Activated B cell treated with CpG ODN at 0.5 μM for 24 hours (primary cell): ENCODE measurements around the gene TRAF3IP1. TPM values are rescaled to one million over a fixed set of nuclear protein-coding genes. Genes with fewer than 3 reads are reported as not detected.

ENCODE experiments used
- ATAC-seq: fragments of 200-7000 bp; cut with Tn5 transposase; one replicate; pipeline ENCODE4 v1.10.0; 2021; ENCODE audit warnings: low read depth, mild to moderate bottlenecking, moderate library complexity
- CTCF ChIA-PET: fragments of 350-600 bp; sonication (Branson Sonifier 250); formaldehyde crosslinking; loops from one replicate; lab custom pipeline; 2021; ENCODE audit warnings: antibody characterized with exemption; lab: Charles Lee
- POLR2A ChIA-PET: fragments of 350-600 bp; sonication (Branson Sonifier 250); formaldehyde crosslinking; loops from one replicate; lab custom pipeline; 2021; ENCODE audit warnings: antibody characterized with exemption; lab: Charles Lee
- DNase-seq: peaks from one replicate; pipeline ENCODE4 v3.0.0; 2022
- H3K27ac Mint-ChIP-seq: one replicate; pipeline ENCODE4 v1.8.0; 2020; ENCODE audit warnings: mixed read lengths
- H3K27me3 Mint-ChIP-seq: one replicate; pipeline ENCODE4 v1.8.0; 2021; ENCODE audit warnings: mixed read lengths
- H3K36me3 Mint-ChIP-seq: one replicate; pipeline ENCODE4 v1.8.0; 2021; ENCODE audit warnings: low read depth, mixed read lengths
- H3K4me1 Mint-ChIP-seq: one replicate; pipeline ENCODE4 v1.8.0; 2021; ENCODE audit warnings: mixed read lengths
- H3K4me3 Mint-ChIP-seq: one replicate; pipeline ENCODE4 v1.8.0; 2020; ENCODE audit warnings: mild to moderate bottlenecking, mixed read lengths
- H3K9me3 Mint-ChIP-seq: one replicate; pipeline ENCODE4 v1.8.0; 2020; ENCODE audit warnings: mixed read lengths
- CTCF ChIP-seq: fragments of 200-600 bp; IDR thresholded peaks from one replicate; pipeline ENCODE4 v1.8.0; 2022; ENCODE audit warnings: antibody characterized with exemption, mild to moderate bottlenecking
- intact Hi-C: fragments of 100-400 bp; cut with micrococcal nuclease; formaldehyde crosslinking; loops from one replicate; pipeline ENCODE4 v1.15.1; 2024
- total RNA-seq: library from RNA; stranded (reverse); gene quantifications from 2 replicates; pipeline ENCODE4 v1.2.3, GENCODE V29; 2022

The TRAF3IP1 gene
- total RNA-seq, 1 donor from 2014 or later = 9.9 TPM

DNA sequence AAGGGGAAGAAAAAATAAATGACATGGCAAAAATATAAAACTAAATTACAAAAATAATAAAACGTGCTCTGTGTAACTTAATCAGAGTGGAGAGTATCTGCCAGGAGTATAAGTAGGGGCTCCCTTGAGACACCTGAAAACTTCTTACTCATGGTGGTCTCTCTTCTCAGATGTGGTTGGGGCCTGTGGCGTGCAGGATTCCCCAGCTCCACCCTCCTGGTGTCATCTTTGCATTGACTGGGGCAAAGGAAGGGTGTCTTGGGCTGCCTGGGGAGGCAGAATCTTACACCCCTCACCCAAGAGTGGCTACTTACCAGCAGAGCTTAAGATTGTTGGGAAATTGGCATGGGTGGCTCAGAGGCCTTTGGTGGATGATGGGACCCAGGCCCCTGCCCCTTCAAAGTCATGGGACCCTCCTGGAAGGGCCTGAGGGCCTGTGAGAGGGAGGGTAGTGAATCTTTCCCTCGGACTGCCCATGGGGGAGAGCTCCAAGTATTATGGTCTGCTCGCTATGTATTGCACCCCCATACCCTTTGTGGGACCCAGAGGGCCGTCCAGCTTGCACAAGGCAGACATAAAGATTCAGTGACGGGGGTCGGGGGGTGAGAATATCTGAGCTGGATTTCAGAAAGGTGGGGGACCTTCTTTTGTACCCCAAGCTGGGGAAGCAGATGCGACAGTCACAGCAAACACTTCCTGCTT is 6.9 kb upstream of the TRAF3IP1 start:
- Mint-ChIP-seq H3K27ac (no peak overlapping the region), H3K27me3 (peaks cover 9% of the 10 kb centered on the region), H3K9me3 (no peaks in the 10 kb centered on the region), H3K4me3 (no peak overlapping the region), H3K4me1 (no peaks in the 10 kb centered on the region), H3K36me3 (no peaks in the 10 kb centered on the region)
- ATAC-seq (no peak), DNase-seq (no peak)
- intact Hi-C loops = no loop called here
- ChIA-PET POLR2A (interaction anchor here (0.7 kb wide), 1 partner anchor 957 kb away, joined by 4 read pairs; no protein-coding TSS in a partner anchor), CTCF (no interaction called here)
- no peak for TF ChIP-seq CTCF

DNA sequence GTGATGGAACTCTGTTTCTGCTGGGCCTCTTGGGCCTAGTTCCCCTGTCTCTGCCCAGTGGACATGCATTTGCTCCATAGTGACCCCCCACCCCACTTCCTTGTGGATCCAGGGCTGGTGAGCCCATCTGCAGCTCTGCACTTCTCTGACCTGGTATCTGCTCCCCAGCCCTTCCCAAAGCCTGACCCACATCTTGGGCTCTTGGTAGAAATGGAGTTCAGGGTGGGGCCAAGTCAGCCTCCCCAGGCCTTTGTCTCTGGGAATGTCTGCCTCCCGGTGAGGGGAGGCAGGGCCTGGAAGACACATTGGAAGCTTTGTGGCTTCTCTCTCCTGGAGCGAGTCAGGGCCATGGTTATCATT is 6.3 kb upstream of the TRAF3IP1 start:
- Mint-ChIP-seq H3K27ac (no peak overlapping the region), H3K9me3 (no peaks in the 10 kb centered on the region), H3K36me3 (no peaks in the 10 kb centered on the region), H3K4me1 (no peaks in the 10 kb centered on the region), H3K4me3 (no peak overlapping the region), H3K27me3 (peaks cover 9% of the 10 kb centered on the region)
- no peak for DNase-seq
- ChIA-PET CTCF (no interaction called here), POLR2A (interaction anchor here (0.7 kb wide), 1 partner anchor 956 kb away, joined by 4 read pairs; no protein-coding TSS in a partner anchor)
- intact Hi-C loops = no loop called here
- no peak for ATAC-seq
- TF ChIP-seq CTCF = no peak

DNA sequence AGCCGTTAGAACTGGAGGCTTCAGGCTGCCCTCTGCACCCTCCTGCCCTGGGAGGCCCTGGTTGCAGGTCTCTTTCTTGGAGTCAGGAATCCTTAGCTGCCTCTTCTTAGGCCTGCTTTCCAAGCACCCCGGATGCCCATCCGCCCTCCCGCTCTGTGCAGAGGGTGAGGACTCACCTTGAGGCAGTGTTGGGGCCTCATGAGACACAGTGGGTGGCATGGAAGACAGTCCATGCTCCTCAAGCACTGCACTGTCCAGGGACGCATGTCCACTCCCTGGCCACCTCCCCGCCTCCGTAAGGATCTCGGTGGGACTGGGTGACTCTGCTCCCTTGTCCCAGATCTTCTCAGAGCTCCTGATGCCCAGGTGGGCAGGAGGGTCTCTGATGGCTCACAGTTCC is 5.7 kb upstream of the TRAF3IP1 start:
- H3K27me3 Mint-ChIP-seq = peaks cover 9% of the 10 kb centered on the region
- H3K9me3 Mint-ChIP-seq = no peaks in the 10 kb centered on the region
- no peak overlapping the region for H3K27ac Mint-ChIP-seq
- intact Hi-C loops = no loop called here
- H3K4me1 Mint-ChIP-seq = peaks cover 2% of the 10 kb centered on the region
- no peaks in the 10 kb centered on the region for H3K36me3 Mint-ChIP-seq
- POLR2A ChIA-PET = no interaction called here
- DNase-seq (no peak), ATAC-seq (no peak)
- no peak for TF ChIP-seq CTCF
- CTCF ChIA-PET = no interaction called here
- H3K4me3 Mint-ChIP-seq = no peak overlapping the region

DNA sequence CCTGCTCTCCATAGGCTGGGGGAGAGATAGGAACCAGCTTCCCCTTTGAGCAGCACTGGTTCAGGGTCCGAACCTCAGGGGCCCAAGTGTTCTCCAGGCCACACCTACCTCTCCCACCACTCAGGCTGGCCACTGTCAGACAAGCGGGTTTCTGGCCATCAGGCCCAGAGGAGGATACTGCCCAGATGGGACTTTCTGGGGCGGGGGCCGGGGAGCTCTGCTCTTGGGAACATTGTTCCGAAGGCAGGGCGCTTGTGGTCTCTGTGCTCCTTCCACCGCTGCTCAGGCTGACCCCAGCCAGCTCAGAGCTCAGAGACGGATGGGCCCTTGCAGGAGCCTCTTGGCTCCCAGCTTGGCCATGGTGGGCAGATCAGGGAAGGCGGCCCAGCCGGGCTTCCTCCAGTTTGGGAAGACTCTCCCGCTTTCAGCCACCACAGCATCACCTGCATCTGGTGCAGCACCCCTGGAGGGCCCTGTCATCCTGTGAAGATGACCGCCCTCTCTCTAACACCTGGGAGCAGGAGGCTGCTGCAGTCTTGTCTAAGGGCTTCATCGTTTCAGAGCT is 5.2 kb upstream of the TRAF3IP1 start:
- POLR2A ChIA-PET = no interaction called here
- peaks cover 9% of the 10 kb centered on the region for H3K27me3 Mint-ChIP-seq

More for the DNA sequence above, 5.2 kb upstream of the TRAF3IP1 start:
- DNase-seq (no peak), ATAC-seq (no peak)
- TF ChIP-seq CTCF = no peak
- no peak overlapping the region for H3K4me3 Mint-ChIP-seq
- H3K36me3 Mint-ChIP-seq = no peaks in the 10 kb centered on the region
- CTCF ChIA-PET = no interaction called here
- H3K4me1 Mint-ChIP-seq = peaks cover 7% of the 10 kb centered on the region
- intact Hi-C loops = no loop called here
- no peaks in the 10 kb centered on the region for H3K9me3 Mint-ChIP-seq
- H3K27ac Mint-ChIP-seq = no peak overlapping the region
